C1 segment of cervical spinal cord (tissue), 14 donors: ENCODE data around the gene POLR1E.
A peak's percentile ranks its signal among the peaks of the same experiment; 100 is the strongest.

Source experiments
- DNase-seq, 14 donors: peaks; one replicate each; lab custom pipeline; 2025; lab: John Stamatoyannopoulos, UW

POLR1E gene, protein sequence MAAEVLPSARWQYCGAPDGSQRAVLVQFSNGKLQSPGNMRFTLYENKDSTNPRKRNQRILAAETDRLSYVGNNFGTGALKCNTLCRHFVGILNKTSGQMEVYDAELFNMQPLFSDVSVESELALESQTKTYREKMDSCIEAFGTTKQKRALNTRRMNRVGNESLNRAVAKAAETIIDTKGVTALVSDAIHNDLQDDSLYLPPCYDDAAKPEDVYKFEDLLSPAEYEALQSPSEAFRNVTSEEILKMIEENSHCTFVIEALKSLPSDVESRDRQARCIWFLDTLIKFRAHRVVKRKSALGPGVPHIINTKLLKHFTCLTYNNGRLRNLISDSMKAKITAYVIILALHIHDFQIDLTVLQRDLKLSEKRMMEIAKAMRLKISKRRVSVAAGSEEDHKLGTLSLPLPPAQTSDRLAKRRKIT

DNA sequence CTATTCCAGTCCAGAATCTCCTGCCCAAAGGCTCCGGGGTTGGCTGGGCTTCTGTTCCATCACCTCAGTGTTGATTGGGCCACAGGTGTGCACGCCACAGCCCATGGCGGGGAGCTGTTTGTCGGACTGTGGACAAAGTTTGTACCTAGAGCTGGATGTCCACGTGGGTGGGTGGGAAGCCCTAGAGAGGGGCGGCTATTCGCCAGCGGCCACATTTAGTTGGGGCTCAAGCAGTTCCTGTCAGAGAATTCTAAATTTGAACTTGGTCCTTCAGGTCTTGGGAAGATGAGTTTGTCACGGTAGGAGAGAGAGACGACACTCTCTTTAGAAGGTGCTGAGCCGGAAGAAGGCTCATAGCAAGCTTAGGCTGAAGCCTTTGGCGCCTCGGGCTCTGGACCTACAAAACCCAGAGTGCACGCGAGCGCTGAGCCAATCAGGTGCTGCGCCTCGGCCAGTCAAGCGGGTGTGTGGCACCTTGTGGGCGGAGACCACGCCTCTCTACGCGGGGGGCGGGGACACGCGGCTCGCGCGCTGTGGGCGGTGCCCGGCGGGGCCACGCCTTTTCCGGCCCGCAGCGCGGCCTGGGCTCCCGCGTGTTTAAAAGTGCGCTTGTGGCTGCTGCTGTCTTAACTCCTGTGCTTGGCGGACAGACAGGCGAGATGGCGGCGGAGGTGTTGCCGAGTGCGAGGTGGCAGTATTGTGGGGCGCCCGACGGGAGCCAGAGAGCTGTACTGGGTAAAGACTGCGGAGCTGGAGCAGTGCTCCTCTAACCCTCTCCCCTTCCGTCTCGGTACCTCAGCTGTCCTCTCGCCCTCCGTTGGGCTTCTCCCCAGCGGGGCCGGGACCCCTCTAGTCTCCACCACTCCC is at the start of gene POLR1E:
Gene POLR1E, plus strand, starts transcription at position 560 of the 867 bp plus-strand sequence. Its CDS starts 100 bp downstream, at position 660.
- peak in 13 of 14 donors; percentile 50 to 94 (median 82) for DNase-seq

DNA sequence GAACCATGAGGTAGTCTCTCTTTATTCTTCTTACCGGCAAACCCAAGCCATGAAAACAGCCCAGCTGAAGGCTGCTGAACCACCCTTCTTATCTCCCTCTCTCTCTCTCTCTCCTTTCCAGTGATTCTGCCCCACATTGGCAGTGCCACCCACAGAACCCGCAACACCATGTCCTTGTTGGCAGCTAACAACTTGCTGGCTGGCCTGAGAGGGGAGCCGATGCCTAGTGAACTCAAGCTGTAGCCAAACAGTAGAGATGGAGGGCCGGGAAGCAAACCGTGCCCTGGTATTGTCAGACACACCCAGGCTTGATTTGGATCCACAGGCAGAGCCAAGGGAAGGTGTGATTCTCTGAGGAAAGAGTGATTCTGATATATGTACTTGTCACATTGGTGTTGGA is 49.2 kb upstream of the POLR1E start:
- DNase-seq, result peak in 2 of 14 donors; percentile 9 to 26

DNA sequence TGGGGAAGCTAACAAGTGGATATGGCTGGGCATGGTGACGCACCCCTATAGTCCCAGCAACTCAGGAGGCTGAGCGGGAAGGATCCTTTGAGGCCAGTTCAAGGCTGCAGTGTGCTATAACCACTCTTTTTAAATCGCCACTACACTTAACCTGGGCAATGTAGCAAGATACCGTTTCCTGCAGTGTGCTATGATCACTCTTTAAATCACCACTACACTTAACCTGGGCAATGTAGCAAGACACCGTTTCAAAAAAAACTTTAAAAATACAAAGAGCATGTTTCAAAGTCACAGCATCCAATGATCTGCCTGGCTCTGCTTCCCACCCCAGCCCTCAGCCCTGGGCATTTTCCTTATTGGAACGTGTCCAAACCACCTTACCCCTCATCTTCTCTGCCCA is 48.7 kb upstream of the POLR1E start:
- no peak for DNase-seq

DNA sequence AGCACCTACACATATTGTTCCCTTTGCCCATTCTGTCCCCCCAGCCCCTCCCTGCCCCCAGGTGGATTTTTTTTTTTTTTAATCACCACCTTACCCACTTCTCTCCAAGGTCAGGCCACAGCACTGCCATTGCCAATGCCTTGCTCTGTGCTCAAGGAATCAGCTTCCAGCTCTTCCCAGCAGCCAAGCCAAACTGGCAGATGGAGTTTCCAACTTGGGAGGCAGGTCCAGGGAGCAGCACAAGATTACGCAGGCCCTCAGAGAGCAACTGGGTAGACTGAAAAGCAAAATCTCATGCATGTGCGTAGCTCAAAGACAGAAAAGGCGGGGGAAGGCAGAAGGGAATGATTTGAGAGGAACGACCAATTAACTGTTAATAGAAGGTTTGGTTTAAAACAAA is 48.1 kb upstream of the POLR1E start:
- DNase-seq, result peak in 2 of 14 donors; percentile 6 to 47

DNA sequence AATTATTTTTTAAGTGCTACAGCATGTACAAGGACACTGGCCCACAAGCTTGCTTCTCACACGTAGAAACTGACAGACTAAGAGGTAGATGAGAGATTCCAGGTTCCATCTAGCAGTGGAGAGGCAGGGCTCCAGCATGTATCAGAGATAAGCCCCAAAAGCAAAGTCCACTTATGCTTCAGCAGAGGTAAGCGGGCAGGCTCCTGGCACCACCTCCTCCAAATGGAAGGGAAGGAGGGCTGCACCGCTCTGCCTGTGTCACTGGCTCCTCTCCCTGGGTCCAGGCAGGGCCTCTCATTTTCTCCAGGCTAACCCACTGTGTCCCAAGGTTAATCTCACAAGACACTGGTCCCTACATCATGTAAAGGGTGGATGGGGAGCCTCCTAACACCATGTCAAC is 47.4 kb upstream of the POLR1E start:
- DNase-seq, result no peak

DNA sequence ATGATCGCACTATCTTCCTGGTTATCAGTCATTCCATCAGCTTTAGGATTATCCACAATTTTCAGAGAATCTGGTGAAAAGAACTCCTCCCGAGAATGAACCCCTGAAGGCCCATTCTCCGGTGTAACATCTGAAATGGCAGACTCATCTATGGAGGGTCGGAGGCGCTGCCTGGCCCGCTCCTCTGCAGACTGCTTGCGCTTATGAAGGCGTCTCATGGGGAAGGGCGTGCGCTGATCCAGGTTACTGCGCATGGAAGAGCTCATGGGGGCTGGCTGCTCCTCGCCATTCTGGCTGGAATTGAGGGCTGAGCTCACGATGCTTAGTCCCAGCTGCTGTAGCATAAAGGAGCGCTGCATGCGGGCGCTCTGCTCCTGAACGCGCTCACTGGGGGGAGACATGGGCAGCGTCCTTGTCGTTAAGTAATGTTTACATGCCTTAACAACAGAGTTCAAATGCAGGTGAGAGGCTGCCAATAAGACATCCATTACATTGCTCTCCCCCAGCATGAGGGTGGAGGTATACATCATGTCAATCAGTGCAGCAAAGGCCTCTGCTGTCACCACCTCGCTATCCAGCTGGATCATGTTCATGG is 43.9 kb upstream of the POLR1E start:
- DNase-seq, result no peak

DNA sequence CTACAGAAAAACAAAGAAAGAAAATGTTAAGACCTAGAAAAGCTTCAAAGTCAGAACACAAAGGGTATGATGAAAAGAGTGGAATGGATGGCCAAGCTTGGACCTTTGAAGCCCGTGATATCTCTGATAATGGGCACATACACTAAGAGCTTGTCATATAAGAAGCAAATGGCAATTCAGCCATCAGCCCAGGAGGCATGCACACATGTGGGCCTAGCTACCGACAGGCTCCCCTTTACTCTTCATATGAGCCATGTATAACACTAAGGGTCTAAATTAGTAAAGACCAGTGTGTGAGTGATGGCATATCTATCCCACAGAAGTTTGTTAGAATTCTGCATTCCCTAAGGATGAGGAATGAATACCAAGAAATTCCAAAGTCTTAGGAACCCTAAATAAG is 43.2 kb upstream of the POLR1E start:
- DNase-seq, result no peak

DNA sequence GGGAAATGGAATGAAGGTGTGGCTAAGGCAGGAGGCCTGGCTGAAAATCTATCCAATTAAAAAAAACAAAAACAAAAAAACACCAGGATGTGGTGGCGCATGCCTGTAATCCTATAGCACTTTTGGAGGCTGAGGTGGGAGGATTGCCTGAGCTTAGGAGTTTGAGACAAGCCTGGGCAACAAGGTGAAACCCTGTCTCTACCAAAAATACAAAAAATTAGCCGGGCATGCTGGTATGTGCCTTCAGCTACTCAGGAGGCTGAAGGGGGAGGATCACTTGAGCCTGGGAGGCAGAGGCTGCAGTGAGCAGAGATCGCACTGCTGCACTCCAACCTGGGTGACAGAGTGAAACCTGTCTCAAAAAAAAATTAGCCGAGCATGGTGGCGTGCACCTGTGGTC is 42.2 kb upstream of the POLR1E start:
- no peak for DNase-seq

DNA sequence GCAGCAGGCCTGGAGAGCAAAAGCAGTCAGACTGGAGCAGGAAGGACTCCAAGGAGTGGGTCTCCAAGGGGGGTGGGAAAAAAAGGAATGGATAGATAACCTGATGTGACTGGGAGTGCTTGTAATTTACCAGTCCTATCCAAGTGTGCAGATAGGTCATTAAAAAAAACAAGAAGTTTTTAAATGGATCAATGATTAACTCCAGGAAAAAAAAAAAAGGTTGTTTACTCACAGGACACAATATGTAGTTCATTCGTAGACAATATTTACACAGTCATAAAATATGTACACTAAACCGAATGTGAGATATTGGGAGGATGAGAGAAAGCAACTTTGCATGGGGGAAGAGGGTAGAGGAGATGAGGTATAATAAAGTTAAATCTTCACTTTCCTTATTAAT is 40.9 kb upstream of the POLR1E start:
- DNase-seq, result no peak

DNA sequence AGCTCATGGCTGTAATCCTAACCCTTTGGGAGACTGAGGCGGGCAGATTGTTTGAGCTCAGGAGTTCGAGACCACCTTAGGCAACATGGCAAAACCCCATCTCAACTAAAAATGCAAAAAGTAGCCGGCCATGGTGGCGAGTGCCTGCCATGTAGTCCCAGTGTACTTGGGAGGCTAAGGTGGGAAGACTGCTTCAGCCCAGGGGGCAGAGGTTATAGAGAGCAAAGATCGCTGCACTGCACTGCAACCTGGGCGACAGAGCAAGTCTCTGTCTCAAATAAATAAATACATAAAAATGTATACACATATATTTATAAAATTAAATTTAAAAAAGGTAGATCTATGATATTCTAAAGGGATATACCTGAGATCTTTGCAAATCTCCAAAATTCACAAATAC is 39.9 kb upstream of the POLR1E start:
- DNase-seq, result no peak

DNA sequence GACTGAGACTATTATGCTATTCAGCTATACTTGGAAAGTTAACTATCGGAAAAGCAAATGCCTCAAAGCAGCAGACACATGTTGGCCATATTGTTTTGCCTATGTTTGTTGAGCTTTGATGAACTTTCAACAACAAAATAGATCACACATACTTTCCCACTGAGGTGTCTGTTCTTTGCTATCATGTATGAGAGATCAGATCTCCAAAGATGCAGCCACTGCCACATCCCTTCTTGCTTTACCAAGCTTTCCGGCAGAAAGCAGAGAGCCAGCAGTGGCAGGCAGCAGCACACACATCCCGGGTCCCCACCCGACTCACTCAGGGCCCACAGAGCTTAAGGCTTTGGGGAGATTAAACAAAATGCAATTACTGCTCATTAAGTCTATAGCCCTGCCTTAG is 39.3 kb upstream of the POLR1E start:
- no peak for DNase-seq

DNA sequence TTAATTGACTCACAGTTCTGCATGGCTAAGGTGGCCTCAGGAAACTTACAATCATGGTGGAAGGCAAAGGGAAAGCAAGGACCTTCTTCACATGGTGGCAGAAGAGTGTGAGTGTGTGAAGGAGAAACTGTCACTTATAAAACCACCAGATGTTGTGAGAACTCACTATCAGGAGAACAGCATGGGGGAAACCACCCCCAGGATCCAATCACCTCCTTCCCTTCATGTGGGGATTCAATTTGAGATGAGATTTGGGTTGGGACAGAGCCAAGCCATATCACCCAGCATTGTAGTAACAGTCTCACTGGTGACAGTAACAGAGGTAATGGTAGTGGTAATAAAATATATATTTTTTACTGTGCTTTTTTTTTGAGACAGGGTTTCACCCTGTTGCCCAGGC is 38.6 kb upstream of the POLR1E start:
- DNase-seq, result no peak

DNA sequence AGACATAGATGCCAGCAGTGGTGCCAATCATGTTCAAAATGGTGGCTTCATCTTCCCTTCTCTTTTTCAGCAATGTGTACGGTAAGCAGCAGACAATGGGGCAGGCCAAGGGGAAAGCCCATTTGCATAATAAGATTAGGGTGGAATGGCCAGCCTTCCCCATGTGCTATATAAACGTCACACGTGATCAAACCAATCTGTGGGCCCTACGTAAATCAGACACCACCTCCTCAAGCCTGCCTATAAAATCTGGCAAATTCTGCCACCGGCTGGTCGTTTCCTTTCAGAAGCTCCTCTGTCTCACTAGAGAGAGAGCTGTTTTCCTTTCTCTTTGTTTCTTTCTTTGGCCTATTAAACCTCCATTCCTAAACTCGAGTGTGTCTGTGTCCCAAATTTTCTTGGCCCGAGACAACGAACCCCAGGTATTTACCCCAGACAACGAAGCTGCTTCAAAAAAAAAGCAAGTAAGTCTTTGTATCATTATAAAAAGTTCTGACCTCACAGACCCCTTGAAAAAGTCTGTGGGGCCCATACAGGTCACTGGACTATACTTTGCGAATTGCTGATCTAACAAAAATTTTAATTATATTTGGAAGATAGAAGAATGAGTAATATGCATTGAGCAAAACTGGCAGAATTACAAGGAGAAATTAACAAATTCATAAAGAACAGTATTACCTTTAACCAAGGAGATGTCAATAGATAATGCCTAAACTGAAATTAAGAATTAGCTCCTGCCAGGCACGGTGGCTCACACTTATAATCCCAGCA is 35.7 kb upstream of the POLR1E start:
- peak in 9 of 14 donors; percentile 12 to 56 (median 34) for DNase-seq

DNA sequence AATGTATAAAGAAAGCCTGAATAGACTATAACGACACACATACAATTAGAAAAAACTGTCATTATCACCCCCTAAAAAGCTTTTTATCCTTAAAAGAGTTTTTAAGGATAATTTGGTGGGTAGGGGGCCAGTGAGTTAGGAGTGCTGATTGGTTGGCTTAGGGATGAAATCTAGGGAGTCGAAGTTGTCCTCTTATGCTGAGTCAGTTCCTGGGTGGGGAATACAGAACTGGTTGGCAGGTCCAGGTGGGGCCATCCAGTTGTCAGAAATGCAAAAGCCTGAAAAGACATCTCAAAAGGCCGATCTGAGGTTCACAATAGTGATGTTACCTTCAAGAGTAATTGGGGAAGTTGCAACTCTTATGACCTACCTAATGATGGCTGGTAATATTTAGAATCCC is 34.1 kb upstream of the POLR1E start:
- DNase-seq, result no peak

DNA sequence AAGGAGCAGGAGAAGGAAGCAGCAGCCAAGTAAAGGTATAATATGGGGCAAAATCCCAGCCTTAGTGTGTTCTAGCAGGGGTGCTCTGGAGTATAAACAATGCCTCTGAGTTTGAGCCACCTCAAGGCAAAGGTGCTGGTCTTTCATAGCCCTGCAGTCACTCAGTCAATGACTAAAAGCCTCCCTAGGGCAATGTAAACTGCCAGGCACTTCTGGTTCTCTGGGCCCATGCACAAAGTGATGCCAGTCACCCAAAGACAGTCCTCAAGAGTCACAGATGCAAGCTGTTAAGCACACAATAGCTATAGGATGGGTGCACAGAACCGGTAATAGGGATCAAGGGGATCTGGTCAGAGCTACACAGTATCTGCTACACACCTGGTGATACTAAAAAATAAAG is 33.1 kb upstream of the POLR1E start:
- no peak for DNase-seq

DNA sequence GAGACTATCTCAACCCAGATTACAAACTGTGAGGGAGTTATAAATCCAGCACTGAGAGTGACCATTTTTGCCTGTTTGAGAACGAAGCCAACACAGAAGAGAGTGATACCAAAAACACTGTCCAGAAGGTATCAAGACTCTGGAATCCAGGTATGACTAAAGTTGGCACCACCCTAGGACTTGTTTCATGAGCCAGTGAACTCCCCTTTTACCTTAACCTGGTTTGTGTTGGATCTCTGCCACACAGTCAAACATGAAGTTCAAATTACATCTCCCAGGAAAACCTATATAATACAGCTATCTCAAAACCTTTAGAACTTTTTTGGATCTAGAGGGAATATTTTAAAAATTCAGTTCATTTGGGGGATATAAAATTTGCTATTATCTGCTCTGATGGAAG is 31.9 kb upstream of the POLR1E start:
- no peak for DNase-seq

DNA sequence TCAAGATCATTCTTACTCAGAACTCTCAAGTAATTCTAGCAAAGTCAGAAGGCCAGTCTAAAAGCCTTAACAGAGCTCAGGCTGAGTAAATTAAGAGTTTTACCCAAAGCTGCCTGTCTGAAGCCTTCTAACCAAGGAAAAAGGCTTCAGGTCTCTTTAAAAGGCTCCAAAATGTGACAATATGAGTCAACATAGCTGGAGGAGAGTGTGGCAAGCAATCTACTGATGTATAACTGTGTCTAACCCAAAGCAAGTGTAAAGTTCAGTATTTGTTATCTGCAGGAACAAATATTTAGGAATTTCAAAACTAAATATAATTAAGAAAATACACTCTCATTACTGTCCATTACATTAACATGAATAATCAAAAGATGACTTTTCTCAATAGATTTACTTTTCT is 31.5 kb upstream of the POLR1E start:
- no peak for DNase-seq

DNA sequence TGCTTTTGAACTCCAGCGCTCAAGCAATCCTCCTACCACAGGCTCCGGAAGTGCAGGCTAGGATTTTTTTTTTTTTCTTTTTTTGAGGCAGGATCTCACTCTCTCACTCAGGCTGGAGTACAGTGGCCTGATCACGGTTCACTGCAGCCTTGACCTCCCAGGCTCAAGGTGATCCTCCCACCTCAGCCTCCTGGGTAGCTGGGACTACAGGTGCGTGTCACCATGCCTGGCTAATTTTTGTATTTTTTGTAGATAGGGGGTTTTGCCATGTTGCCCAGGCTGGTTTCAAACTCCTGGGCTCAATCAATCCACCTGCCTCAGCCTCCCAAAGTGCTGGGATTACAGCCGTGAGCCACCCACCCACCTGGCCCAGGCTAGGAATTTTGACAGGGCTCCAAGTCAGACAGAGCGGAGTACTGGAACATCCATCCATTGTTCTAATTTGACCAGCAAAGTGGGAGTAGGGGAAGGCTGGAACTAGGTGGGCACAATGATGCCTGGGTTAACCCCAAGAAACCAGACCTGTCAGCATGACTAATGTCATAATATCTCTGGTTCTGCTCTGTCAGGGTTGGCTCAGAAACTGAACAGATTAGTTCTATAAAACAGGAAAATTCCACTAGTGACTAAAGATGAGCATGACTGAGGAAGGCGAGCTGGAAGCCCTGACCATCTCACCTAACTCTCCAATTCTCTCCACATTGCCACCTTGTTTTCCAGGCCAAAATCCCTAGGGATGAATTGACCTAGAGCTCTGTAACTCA is 29.7 kb upstream of the POLR1E start:
- no peak for DNase-seq

DNA sequence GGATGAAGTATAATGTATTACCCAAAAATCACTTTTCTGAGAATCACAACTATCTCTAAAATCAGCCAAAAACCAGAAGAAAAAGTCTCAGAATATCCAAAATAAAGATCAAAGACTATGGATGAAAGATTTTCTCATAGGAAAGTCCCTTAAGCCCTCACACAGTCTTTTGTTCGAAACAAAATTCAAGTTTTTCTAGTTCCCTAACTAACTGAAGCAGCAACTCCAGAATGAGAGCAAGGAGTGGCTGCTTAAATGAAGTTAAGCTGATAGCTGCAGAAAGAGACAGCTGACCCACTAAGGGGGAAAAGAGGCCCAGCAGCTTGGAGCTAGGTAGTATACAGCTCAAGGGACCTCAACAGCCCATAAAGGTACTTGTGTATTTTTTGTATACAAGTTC is 28.9 kb upstream of the POLR1E start:
- DNase-seq, result no peak

DNA sequence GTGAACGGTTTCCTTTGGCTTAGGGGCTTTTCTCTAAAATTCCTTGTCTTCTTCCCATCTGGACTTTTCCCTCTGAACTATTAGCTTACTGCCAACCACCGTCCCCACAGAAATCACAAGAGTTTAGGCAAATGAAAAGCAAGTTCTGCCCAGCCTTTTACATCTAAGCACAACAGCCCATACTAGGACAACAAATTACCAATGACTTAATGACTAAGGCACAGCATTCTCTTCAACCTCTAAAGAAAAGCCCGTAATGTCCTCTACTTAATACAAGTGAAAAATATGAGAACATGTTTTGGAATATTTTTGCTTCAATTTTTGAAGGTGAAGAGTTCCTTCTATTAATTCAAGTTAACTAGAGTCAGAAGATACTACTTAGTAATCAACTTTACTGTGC is 21.7 kb upstream of the POLR1E start:
- no peak for DNase-seq
